H1 (cell line): ENCODE measurements around the gene ERLIN1. TPM values are rescaled to one million over a fixed set of nuclear protein-coding genes. Genes with fewer than 3 reads are reported as not detected.

ENCODE experiments used
- CTCF ChIA-PET: fragments of 300-600 bp; sonication (Branson Sonifier 250); formaldehyde crosslinking; loops from one replicate; lab custom pipeline; 2021; ENCODE audit not compliant: partially characterized antibody; lab: Charles Lee
- POLR2A ChIA-PET: fragments of 300-600 bp; sonication (Branson Sonifier 250); formaldehyde crosslinking; loops from one replicate; lab custom pipeline; 2021; ENCODE audit warnings: inconsistent platforms; ENCODE audit not compliant: partially characterized antibody; lab: Charles Lee
- DNase-seq, 2 experiments: peaks; one replicate each; pipeline versions ENCODE4 v3.0.0 to v3.0.0-alpha.2; 2010 to 2022; ENCODE audit warnings: low spot score in 2 of 2, low read depth in 1 of 2, mixed read lengths in 1 of 2
- FAIRE-seq: peaks from 2 replicates; lab custom pipeline; 2011; peaks lifted over from hg19 to GRCh38; lab: Jason Lieb, UNC
- H2AFZ ChIP-seq: 2 replicates; pipeline ENCODE4 v1.8.1; 2012; ENCODE audit warnings: low read length, inconsistent platforms
- H2AK5ac ChIP-seq: 2 replicates; pipeline ENCODE4 v1.6.1; 2013; ENCODE audit warnings: low read depth, low read length
- H2BK120ac ChIP-seq: replicated peaks from 2 replicates; pipeline ENCODE3; 2013; ENCODE audit warnings: low read depth, low read length, inconsistent platforms
- H2BK12ac ChIP-seq: 2 replicates; pipeline ENCODE4 v1.6.1; 2013; ENCODE audit warnings: low read depth, low read length
- H2BK15ac ChIP-seq: 2 replicates; pipeline ENCODE4 v1.6.1; 2013; ENCODE audit warnings: low read length
- H2BK20ac ChIP-seq: 2 replicates; pipeline ENCODE4 v1.6.1; 2013; ENCODE audit warnings: low read length
- H2BK5ac ChIP-seq: 2 replicates; pipeline ENCODE4 v1.6.1; 2013; ENCODE audit warnings: low read depth, low read length
- H3K14ac ChIP-seq: 2 replicates; pipeline ENCODE4 v1.6.1; 2013; ENCODE audit warnings: inconsistent platforms; ENCODE audit not compliant: insufficient read length
- H3K18ac ChIP-seq: 2 replicates; pipeline ENCODE4 v1.6.1; 2013; ENCODE audit warnings: low read length; ENCODE audit errors: extremely low read depth
- H3K23ac ChIP-seq: 2 replicates; pipeline ENCODE4 v1.6.1; 2013; ENCODE audit warnings: inconsistent platforms; ENCODE audit not compliant: insufficient read length
- H3K23me2 ChIP-seq: 2 replicates; pipeline ENCODE4 v1.6.1; 2013; ENCODE audit warnings: low read depth, low read length
- H3K27ac ChIP-seq: 2 replicates; pipeline ENCODE4 v1.6.1; 2011; ENCODE audit warnings: low read depth, low read length, inconsistent platforms
- H3K27me3 ChIP-seq, 4 experiments: replicated peaks in 1 of 4; 1 replicate in 1 of 4; 2 replicates in 3 of 4; pipeline versions ENCODE4 v1.6.1 to v1.8.1; 2011 to 2013; ENCODE audit warnings: low read length in 3 of 4, mild to moderate bottlenecking in 3 of 4, inconsistent platforms in 2 of 4, mixed read lengths in 2 of 4, moderate library complexity in 1 of 4; ENCODE audit not compliant: control insufficient read depth in 3 of 4, insufficient read depth in 3 of 4; ENCODE audit errors: extremely low read depth in 1 of 4
- H3K36me3 ChIP-seq, 4 experiments: 2 replicates each; pipeline versions ENCODE4 v1.6.1 to v1.8.1; 2011 to 2013; ENCODE audit warnings: mild to moderate bottlenecking in 4 of 4, low read length in 3 of 4, moderate library complexity in 2 of 4, control low read depth in 1 of 4, inconsistent platforms in 1 of 4; ENCODE audit not compliant: insufficient read depth in 4 of 4, control insufficient read depth in 2 of 4
- H3K4ac ChIP-seq: replicated peaks from 2 replicates; pipeline ENCODE3; 2013; ENCODE audit warnings: low read length, low read depth, mixed read lengths, inconsistent platforms; ENCODE audit not compliant: insufficient read length
- H3K4me1 ChIP-seq, 4 experiments: replicated peaks in 1 of 4; 1 replicate in 1 of 4; 2 replicates in 3 of 4; pipeline versions ENCODE4 v1.6.1 to v1.8.1; 2011 to 2013; ENCODE audit warnings: low read length in 3 of 4, inconsistent platforms in 2 of 4, mixed read lengths in 1 of 4; ENCODE audit not compliant: insufficient read depth in 4 of 4, control insufficient read depth in 3 of 4
- H3K4me2 ChIP-seq, 2 experiments: 2 replicates each; pipeline versions ENCODE4 v1.6.1 to v1.8.1; 2011 to 2013; ENCODE audit warnings: low read depth in 2 of 2, low read length in 2 of 2, control low read depth in 1 of 2, inconsistent platforms in 1 of 2, mild to moderate bottlenecking in 1 of 2; ENCODE audit not compliant: insufficient read depth in 1 of 2
- H3K4me3 ChIP-seq, 4 experiments: fragments of 200-600, 300-600 bp in 1 of 4; sonication (generic), shearing (Covaris generic), sonication (Bioruptor Twin) in 1 of 4; 2 replicates each; pipeline versions ENCODE4 v1.5.1 to v1.8.1; 2011 to 2016; ENCODE audit warnings: low read length in 4 of 4, low read depth in 3 of 4, control low read depth in 2 of 4, inconsistent platforms in 2 of 4, mild to moderate bottlenecking in 2 of 4, mixed read lengths in 1 of 4, moderate library complexity in 1 of 4; ENCODE audit not compliant: insufficient read depth in 2 of 4; ENCODE audit errors: extremely low read depth in 1 of 4
- H3K56ac ChIP-seq: replicated peaks from 2 replicates; pipeline ENCODE3; 2013; ENCODE audit warnings: low read depth, mild to moderate bottlenecking, mixed read lengths, low read length, inconsistent platforms; ENCODE audit not compliant: insufficient read length
- H3K79me1 ChIP-seq: 2 replicates; pipeline ENCODE4 v1.6.1; 2013; ENCODE audit warnings: low read depth, low read length, control low read depth
- H3K79me2 ChIP-seq, 2 experiments: 2 replicates each; pipeline versions ENCODE4 v1.6.1 to v1.8.1; 2012 to 2013; ENCODE audit warnings: low read length in 2 of 2, mild to moderate bottlenecking in 2 of 2, inconsistent platforms in 1 of 2; ENCODE audit not compliant: insufficient read depth in 2 of 2, control insufficient read depth in 1 of 2
- H3K9ac ChIP-seq, 4 experiments: replicated peaks in 1 of 4; 1 replicate in 1 of 4; 2 replicates in 3 of 4; pipeline versions ENCODE4 v1.6.1 to v1.8.1; 2011 to 2013; ENCODE audit warnings: low read depth in 3 of 4, low read length in 3 of 4, control low read depth in 2 of 4, mild to moderate bottlenecking in 2 of 4, moderate library complexity in 2 of 4, inconsistent platforms in 1 of 4; ENCODE audit errors: extremely low read depth in 1 of 4
- H3K9me3 ChIP-seq, 2 experiments: 2 replicates each; pipeline versions ENCODE4 v1.6.1 to v1.8.1; 2012 to 2013; ENCODE audit warnings: mild to moderate bottlenecking in 2 of 2, moderate library complexity in 2 of 2, control low read depth in 1 of 2, inconsistent platforms in 1 of 2, low read depth in 1 of 2, low read length in 1 of 2, mixed read lengths in 1 of 2; ENCODE audit not compliant: insufficient read depth in 2 of 2
- H4K20me1 ChIP-seq, 2 experiments: replicated peaks in 1 of 2; 2 replicates each; pipeline versions ENCODE3 to v1.8.1; 2011 to 2013; ENCODE audit warnings: inconsistent platforms in 2 of 2, low read length in 2 of 2, mild to moderate bottlenecking in 1 of 2; ENCODE audit not compliant: insufficient read depth in 2 of 2, control insufficient read depth in 1 of 2
- H4K5ac ChIP-seq: 2 replicates; pipeline ENCODE4 v1.6.1; 2013; ENCODE audit warnings: low read length, low read depth, mixed read lengths, inconsistent platforms; ENCODE audit not compliant: insufficient read length
- H4K8ac ChIP-seq: 2 replicates; pipeline ENCODE4 v1.8.0; 2013; ENCODE audit warnings: mild to moderate bottlenecking, moderate library complexity, low read length, inconsistent platforms; ENCODE audit not compliant: insufficient read depth; ENCODE audit errors: extremely low read depth
- H4K91ac ChIP-seq: replicated peaks from 2 replicates; pipeline ENCODE3; 2013; ENCODE audit warnings: low read length, mixed read lengths, inconsistent platforms; ENCODE audit not compliant: insufficient read length
- ATF3 ChIP-seq: IDR thresholded peaks from 2 replicates; pipeline ENCODE4 v1.6.1; 2011; ENCODE audit warnings: low read depth, mild to moderate bottlenecking, low read length; ENCODE audit not compliant: insufficient read depth
- CEBPB ChIP-seq: IDR thresholded peaks from 2 replicates; pipeline ENCODE4 v1.6.1; 2012; ENCODE audit warnings: low read depth, low read length
- CHD1 ChIP-seq: IDR thresholded peaks from 2 replicates; pipeline ENCODE4 v1.6.1; 2012; ENCODE audit warnings: low read depth, low read length, improper control_type of control experiment
- CREB1 ChIP-seq: IDR thresholded peaks from 2 replicates; pipeline ENCODE4 v1.6.1; 2012; ENCODE audit warnings: inconsistent platforms
- EGR1 ChIP-seq: IDR thresholded peaks from 2 replicates; pipeline ENCODE4 v1.6.1; 2011; ENCODE audit warnings: low read depth, low read length, borderline replicate concordance
- FOSL1 ChIP-seq: IDR thresholded peaks from 2 replicates; pipeline ENCODE4 v1.6.1; 2011; ENCODE audit warnings: mild to moderate bottlenecking, low read depth, low read length, moderate library complexity; ENCODE audit not compliant: insufficient read depth
- GTF2F1 ChIP-seq: IDR thresholded peaks from 2 replicates; pipeline ENCODE4 v1.6.1; 2012; ENCODE audit warnings: low read depth, low read length, improper control_type of control experiment, borderline replicate concordance
- KDM4A ChIP-seq: IDR thresholded peaks from one replicate; pipeline ENCODE4 v1.7.1; 2012; ENCODE audit warnings: low read depth, mild to moderate bottlenecking, moderate library complexity, low read length, inconsistent platforms; ENCODE audit not compliant: severe bottlenecking
- NRF1 ChIP-seq: IDR thresholded peaks from 2 replicates; pipeline ENCODE4 v1.6.1; 2011; ENCODE audit warnings: mild to moderate bottlenecking, low read depth, low read length, improper control_type of control experiment
- PHF8 ChIP-seq: fragments of 200-600 bp; sonication (generic); conservative IDR thresholded peaks from 2 replicates; pipeline ENCODE4 v1.7.1; 2012; ENCODE audit warnings: low read depth, mild to moderate bottlenecking, inconsistent platforms, low read length, moderate library complexity
- POLR2AphosphoS5 ChIP-seq: IDR thresholded peaks from 2 replicates; pipeline ENCODE4 v1.6.1; 2011; ENCODE audit warnings: low read depth, low read length
- WGBS, 2 experiments: shearing (Covaris generic) in 1 of 2; methylation state at CpG; one replicate each; pipeline versions ENCODE4 v1.1.6 to v1.1.7; 2013 to 2015; ENCODE audit warnings: low lambda C conversion rate in 2 of 2, mixed read lengths in 2 of 2, inconsistent platforms in 1 of 2, low coverage in 1 of 2, missing lambda C conversion rate in 1 of 2; ENCODE audit not compliant: insufficient replicate concordance in 2 of 2, insufficient coverage in 1 of 2, insufficient read length in 1 of 2; ENCODE audit errors: extremely low coverage in 1 of 2, missing lambda C conversion rate in 1 of 2; 5-methylcytosine and 5-hydroxymethylcytosine counted together
- polyA plus RNA-seq, 7 experiments: library from polyadenylated mRNA; depleted of rRNA in 3 of 7; stranded (reverse) in 5 of 7; unstranded in 2 of 7; fragments of >200 nt in 5 of 7; fragments of 200-250 nt in 2 of 7; gene quantifications; 1 replicate in 5 of 7; 2 replicates in 1 of 7; 4 replicates in 1 of 7; pipeline versions ENCODE4 v1.2.1 to v1.2.3, GENCODE V29; 2011 to 2013; ENCODE audit warnings: missing spikeins in 2 of 7, mixed read lengths in 2 of 7
- total RNA-seq: library from RNA; stranded (reverse); fragmentation: NEBNext Ultra II Directional; extraction: Animal tissue kit (Norgen Biotek cat#: 25700); gene quantifications from 2 replicates; pipeline ENCODE4 v1.2.1, GENCODE V29; 2021
- TF ChIP-seq, protein P1 (sequence below): IDR thresholded peaks from 2 replicates; pipeline ENCODE4 v1.6.1; 2011; ENCODE audit warnings: low read length, improper control_type of control experiment
- TF ChIP-seq, protein P2 (sequence below): IDR thresholded peaks from 2 replicates; pipeline ENCODE4 v1.6.1; 2012; ENCODE audit warnings: inconsistent platforms

Gene ERLIN1
- total and polyA plus RNA-seq, 2 of the 8 experiments (the other 6 are each of a cell fraction or from before 2014, with no cell fraction given) = 16.5 to 32.0 TPM

- POLR2A ChIA-PET = no interaction called here
- Histone ChIP-seq H2BK20ac (no peak overlapping the region), H3K4ac (no peak overlapping the region), H3K23me2 (no peaks in the 10 kb centered on the region), H2BK120ac (no peak overlapping the region), H3K79me2 (no peaks in the 10 kb centered on the region), H4K91ac (no peak overlapping the region), H3K4me3 (no peak overlapping the region), H3K27ac (no peak overlapping the region), H3K36me3 (peaks cover 4 to 30% (median 12%) of the 10 kb centered on the region in 4 experiments; a peak in 6 of 8 replicates), H3K9ac (no peak overlapping the region), H3K23ac (no peak overlapping the region), H3K14ac (no peak overlapping the region), H2BK15ac (no peak overlapping the region), H2BK5ac (no peak overlapping the region), H2BK12ac (no peak overlapping the region), H3K18ac (no peak overlapping the region), H4K5ac (no peak overlapping the region), H4K20me1 (no peaks in the 10 kb centered on the region), H2AFZ (no peak overlapping the region), H3K4me2 (no peak overlapping the region), H3K27me3 (no peaks in the 10 kb centered on the region), H3K4me1 (no peaks in the 10 kb centered on the region), H4K8ac (no peak overlapping the region), H3K79me1 (no peaks in the 10 kb centered on the region), H2AK5ac (no peak overlapping the region), H3K9me3 (no peaks in the 10 kb centered on the region), H3K56ac (no peak overlapping the region)
- no peak for FAIRE-seq
- no peak for DNase-seq
- WGBS, 2 experiments = 92% methylated on average over 9 of the region's 9 CpGs; no CpG with 5 or more reads in 1 of the 2 experiments
- CTCF ChIA-PET = interaction anchor here (1.2 kb wide), 1 partner anchor 39 kb away, joined by 3 read pairs; no protein-coding TSS in a partner anchor
- no peak for TF ChIP-seq FOSL1
- TF ChIP-seq, protein P1, sequence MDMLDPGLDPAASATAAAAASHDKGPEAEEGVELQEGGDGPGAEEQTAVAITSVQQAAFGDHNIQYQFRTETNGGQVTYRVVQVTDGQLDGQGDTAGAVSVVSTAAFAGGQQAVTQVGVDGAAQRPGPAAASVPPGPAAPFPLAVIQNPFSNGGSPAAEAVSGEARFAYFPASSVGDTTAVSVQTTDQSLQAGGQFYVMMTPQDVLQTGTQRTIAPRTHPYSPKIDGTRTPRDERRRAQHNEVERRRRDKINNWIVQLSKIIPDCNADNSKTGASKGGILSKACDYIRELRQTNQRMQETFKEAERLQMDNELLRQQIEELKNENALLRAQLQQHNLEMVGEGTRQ = no peak
- no peak for TF ChIP-seq CEBPB
- no peak for TF ChIP-seq CREB1
- TF ChIP-seq GTF2F1 = no peak
- TF ChIP-seq, protein P2, sequence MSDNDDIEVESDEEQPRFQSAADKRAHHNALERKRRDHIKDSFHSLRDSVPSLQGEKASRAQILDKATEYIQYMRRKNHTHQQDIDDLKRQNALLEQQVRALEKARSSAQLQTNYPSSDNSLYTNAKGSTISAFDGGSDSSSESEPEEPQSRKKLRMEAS = no peak
- no peak for TF ChIP-seq POLR2AphosphoS5
- no peak for TF ChIP-seq ATF3
- TF ChIP-seq PHF8 = no peak
- no peak for TF ChIP-seq CHD1
- no peak for TF ChIP-seq KDM4A
- TF ChIP-seq EGR1 = no peak
- no peak for TF ChIP-seq NRF1
These were observed 22.4 kb upstream of the ERLIN1 start for GRCh38 chr10:100208276-100208675.
